HG02852 (cell line): ENCODE measurements around the gene CNRIP1.
A peak's percentile ranks its signal among the peaks of the same experiment; 100 is the strongest.
"Not testable (repeated sequence)": the region's sequence is repeated elsewhere in the genome, so short reads cannot be mapped to it uniquely, and the experiment has no call there.

ENCODE experiments used
- ATAC-seq: cut with Tn5 transposase; IDR thresholded peaks from one replicate; pipeline ENCODE4 v1.9.1; 2021; ENCODE audit warnings: mild to moderate bottlenecking, moderate library complexity; ENCODE audit not compliant: unreplicated experiment

CNRIP1 gene, protein sequence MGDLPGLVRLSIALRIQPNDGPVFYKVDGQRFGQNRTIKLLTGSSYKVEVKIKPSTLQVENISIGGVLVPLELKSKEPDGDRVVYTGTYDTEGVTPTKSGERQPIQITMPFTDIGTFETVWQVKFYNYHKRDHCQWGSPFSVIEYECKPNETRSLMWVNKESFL

DNA sequence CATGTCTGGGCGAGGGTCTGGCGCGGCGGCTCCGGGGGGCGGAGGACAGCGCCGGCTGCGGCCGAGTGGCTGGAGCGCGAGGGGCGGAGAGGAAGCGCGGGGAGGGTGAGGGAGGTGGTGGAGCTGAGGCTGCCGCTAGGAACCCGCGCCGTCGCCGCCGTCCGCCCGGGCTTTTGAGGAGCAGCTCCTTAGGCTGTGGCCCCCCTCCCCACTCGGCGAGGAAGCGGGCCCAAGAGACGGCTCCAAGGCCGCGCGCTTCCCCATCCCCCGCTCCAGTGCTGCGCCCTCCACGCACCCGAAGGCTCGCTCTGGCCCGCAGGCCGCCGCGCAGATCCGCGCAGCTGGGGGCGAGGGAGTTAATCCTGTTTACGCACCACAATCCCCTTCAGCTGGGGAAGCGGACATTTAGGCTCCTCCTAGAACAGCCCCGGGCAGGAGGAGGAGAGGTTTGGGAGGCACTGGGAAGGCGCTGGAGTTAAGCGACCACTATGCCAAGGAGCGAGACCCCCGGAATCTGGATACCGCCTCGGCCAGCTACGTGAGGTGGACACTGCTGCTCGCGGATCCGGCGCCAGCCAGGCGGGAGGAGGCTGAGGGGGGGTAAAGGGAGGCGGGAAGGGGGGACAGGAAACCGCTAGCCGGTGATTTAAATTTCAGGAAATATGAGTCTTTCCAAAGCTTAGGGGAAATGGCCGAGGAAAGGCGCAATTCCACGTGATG lies at the start of gene CNRIP1:
Gene CNRIP1 (minus strand): TSS at position 552 of the 720 bp plus-strand sequence. CDS start 549 bp downstream, at position 3.
- no peak for ATAC-seq

DNA sequence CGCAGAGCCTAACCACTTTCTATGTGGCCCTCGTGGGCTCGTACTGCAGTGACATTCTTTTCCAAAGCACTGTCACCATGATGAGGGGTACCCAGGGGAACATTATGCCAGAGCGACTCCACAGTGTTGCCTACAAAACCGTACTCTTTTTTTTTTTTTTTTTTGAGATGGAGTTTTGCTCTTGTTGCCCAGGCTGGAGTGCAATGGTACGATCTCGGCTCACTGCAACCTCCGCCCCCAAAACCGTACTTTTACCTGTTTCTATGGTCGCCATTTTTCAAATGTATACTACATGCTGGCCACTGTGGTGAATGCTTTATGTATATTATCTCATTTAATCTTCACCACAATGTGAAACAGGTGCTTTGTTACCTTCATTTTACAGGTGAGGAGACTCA lies 49.6 kb upstream of the CNRIP1 start:
- no peak for ATAC-seq

DNA sequence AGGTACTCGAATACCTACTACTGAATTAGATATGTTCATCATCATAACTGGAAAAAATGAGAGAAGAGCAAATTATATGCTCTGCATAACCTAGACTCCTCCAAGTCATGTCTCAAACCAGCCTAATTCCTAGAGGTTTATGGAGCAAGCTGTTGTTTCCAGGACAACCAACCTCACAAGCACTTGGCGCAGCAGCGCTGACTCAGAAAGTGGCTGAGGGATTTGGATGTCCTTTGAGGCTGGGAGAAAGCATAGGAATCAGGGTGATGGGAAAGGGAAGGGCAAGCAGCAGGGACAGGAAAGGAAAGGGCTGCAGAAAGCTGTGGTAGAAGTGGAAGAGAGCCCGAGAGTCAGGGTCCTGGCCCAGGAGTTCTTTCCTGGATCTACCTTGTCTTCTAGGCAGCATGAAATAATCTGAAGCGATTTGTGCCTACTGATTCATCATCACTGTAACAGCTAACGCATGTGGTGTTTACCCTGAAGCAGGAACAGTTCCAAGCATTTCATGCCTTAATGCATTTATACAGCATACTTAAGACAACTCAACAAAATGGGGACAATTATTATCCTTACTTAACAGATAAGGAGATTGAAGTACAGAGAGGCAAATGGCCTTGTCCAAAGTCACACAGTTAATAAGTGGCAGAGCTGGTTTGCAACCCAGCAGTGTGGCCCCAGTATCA lies 49.0 kb upstream of the CNRIP1 start:
- no peak for ATAC-seq

DNA sequence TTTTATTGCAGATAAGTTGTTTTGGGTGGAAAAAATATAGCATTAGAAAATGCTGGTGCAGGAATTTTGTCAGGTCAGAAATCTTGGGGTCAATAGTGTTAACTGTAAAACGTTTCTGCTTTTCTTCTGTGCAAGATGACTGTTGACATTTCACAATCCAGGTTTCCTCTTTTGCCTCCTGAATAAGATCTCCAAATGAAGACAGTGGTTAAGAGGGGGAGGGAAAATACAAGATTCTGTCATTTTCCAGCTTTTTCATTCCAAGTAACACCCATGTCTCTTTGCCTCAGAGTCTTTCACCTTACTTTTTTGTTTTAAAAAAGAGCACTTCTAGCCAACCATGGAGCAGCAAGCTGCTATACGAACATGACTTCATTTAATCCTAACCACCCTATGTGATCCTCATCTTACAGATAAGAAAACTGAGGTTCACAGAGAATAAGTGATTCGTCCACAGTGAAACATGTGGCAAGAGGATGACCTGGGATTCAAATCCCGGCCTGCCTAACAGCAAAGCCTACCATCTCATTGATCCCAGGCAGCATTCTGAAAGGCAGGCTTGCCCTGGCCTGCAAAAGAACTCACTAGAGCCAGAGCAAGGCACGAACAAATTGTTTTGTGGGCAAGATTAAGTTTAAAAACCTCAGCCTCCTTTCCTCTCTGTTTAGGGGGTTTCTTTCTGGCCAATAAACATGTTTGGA lies 48.4 kb upstream of the CNRIP1 start:
- no peak for ATAC-seq

DNA sequence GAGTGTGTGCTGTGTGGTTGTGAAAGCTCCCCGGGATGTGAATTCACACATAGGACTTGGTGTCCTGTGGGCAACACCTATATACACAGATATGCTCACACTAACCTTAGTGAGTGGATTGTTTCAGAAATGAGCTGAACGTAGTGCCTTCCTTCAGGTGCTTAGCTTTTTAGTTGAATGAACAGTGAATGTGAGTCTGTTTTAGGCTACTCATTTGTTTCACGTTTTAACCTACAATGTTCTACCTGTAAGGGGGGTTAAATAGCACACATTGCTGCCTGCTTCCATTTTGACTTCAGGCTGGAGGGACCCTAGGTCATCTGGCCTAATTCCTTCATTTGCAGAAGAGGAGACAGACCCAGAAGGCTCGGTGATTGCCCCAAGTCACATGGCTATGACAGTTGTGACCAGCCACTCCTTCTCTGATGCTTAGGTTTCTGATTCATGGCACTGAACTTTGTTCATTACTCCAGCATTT lies 46.4 kb upstream of the CNRIP1 start:
- ATAC-seq: peak; percentile 38

DNA sequence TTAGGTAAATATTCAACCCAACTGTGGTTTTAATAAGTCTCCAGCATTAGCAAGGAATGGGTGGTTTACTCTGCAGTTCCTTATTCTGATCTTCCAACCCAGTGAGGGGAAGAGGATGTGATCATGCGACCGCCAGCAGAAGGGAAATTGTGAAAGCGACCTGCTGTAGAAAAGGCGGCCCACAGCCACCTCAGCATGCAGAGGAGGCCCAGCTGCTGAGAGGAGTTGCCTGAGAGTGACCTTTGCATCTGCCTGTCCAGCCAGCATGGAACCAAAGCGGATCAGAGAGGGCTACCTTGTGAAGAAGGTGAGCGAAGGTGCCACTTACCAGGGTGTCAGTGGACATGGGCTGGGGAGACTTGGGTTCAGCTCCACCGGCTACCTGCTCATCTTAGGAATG lies 45.3 kb upstream of the CNRIP1 start, which contains the start of gene PLEK:
Gene PLEK (plus strand): TSS at position 196 of the 400 bp plus-strand sequence. CDS start 70 bp downstream, at position 266.
- ATAC-seq: peak; percentile 64

DNA sequence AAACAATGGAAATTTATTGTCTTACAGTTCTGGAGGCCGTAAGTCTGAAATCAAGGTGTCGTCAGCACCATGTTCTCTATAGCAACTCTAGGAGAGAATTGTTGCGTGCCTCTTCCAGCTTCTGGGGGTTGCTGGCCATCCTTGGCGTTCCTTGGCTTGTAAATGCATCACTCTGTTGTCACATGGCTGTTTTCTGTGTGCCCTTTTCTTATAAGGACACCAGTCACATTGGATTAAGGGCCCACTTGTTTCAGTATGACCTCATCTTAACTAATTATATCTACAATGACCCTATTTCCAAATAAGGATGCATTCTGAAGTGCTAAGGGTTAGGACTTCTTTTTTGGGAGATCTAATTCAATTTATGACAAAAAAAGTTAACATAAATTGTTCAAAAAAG lies 44.0 kb upstream of the CNRIP1 start:
- no peak for ATAC-seq

DNA sequence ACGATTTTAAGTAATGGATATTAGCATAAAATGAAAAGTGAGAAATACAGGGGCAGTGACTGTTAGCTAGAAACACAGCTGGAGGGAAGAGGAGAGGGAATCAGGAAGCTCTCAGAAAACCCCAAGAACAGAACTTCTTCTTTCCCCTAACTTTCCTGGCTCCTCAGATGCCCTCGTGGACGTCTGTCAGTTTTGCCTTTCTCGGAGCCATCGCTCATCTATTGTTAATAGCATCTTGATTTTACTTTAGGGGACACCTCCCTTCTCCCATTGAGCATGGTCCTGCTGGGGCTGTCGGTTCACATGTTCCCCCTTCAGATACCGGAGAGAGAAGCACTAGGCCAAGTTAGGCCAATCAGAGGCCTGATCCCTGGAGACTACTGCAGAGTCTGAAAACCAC lies 43.0 kb upstream of the CNRIP1 start:
- no peak for ATAC-seq

DNA sequence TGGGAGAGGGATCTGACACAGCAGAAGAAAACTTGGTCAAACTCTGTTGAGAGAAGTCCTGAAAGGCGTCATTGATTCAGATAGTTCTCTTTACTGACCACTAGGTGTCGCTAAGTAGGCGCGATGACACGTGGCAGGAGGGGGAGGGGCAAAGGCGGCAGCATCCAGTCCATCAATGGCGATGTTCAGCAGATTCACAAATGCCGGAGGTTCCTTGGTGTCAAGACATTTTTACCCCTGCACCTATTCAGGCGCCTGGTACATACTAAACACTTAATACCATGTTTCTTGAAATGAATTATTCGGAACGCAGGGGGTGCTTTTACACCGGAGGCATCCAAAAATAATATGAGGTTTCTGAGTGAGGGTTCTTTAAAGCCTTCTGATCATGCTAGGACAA lies 42.3 kb upstream of the CNRIP1 start:
- ATAC-seq: peak; percentile 49

DNA sequence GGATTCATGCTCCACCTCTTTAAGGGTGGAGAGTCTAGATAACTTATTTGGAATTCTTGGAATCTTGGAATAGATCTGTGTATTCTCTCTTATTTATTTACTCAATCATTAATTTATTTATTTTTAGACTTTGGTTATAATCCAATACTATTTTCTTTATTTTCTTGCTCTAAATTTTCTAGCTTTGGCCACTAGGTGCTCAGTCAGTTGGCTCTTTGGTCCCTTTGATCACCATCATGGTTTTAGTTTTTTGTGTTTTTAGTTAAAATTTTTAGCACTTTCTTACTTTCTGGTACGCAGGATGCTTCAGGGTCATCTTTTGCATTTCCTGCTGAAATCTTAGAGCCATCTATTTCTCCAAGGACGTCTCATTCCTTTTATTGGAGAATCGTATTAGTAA lies 40.1 kb upstream of the CNRIP1 start:
- no peak for ATAC-seq

DNA sequence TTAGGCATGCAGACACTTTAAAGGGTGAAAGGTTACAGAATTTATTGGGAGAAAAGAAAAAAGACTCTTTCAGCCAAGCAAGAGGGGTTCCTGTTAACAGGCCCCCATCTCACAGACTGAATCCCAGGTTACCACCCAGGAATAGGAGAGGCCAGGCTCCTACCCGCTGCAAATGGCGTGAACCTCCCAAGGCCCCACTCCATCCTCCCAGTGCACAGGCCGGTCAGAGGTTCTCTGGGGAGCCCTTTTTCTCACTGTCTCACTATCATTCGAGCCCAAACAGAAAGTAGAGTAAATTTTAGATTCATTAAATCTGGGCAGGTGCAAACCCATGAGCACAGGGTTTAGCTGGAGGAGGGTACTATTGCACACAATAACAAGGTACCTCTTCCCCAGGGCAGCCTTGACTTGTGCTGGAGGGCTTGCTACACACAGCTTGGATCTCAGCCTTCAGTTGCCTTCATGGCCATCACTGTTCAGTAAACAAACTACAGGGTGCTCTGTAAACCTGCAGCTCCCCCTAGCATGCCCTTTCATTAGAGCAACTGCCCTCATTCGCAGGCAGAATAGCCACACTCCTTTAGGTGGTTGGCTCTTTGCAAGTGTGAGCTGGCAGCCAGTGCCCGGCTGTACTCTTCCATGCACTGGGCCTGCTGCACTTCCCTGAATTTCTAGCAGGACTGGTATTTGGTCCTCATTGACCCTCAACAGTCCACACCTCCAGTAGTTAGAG lies 38.0 kb upstream of the CNRIP1 start:
- peak; percentile 46 for ATAC-seq

DNA sequence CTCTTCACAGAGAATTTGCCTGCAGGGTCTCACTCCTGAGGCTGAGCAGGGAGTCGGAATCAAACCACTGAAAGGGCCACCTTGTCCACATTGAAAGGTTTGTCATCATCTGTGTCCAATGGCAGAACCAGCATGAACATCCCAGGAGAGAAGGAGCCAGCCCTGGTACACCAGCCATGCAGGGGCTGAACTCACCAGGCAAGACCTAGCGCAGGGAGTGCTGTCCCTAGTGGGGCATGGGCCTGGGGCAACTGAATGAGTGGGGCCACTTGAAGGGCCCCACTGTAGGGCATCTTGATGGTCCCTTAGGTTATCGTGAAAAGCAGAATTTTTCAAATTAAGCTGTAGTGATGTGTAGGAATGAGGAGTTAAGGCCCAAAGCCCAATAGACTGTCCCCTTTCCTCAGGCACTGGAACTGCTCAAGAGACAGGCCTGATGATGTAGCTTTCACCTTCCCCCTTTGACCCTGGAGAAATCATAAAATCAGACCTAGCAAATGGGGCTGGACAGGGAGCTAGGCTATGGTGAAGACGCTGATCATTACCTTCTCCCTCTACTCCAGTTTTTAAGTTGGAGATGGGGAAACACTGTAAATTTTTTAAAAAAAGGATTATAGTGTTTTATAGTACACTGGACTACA lies 37.0 kb upstream of the CNRIP1 start:
- ATAC-seq: no peak

DNA sequence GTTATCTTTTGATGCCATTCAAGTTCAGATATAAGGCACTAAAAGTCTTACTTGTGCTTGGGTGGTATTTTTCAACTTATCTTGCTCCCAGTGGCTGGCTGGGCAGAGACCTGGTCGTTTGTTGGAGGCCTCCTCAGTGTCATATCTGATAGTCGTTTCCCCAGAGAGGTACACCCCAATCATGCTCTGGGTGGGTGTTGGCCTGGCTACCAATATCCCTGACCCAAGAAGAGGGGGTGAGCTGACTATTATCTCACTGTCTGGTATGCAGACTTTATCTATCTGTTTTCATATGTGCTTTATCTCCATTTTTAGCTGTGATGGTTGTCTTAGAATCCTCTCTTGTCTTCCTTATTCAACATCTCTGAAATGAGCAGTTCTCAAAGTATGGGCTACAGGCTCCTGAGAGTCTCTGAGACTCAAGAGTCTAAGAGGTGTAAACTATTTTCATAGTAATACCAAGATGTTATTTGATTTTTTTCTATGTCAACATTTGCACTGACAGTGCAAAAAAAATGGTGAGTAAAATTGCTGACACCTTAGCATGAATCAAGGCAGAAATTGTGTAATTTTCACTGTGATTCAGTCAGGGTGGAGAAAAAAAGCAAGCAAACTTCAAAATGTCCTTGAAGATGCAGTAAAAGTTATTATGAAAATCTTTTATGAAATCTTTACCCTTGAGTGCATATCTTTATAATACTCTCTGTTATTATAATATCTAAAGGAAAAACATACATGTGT lies 33.1 kb upstream of the CNRIP1 start:
- ATAC-seq: no peak

DNA sequence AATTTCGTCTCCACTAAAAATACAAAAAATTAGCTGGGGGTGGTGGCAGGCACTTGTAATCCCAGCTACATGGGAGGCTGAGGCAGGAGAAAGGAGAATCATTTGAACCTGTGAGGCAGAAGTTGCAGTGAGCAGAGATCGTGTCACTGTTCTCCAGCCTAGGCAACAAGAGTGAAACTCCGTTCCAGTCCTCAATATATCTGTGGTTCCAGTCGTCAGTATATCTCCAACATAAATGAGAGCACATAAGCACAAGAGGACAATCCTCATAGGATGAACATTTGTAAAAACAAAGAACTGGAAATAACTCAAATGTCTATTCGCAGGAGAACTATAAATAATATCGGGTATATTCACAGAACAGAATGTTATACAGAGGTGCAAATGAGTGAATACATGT lies 32.2 kb upstream of the CNRIP1 start:
- no peak for ATAC-seq

DNA sequence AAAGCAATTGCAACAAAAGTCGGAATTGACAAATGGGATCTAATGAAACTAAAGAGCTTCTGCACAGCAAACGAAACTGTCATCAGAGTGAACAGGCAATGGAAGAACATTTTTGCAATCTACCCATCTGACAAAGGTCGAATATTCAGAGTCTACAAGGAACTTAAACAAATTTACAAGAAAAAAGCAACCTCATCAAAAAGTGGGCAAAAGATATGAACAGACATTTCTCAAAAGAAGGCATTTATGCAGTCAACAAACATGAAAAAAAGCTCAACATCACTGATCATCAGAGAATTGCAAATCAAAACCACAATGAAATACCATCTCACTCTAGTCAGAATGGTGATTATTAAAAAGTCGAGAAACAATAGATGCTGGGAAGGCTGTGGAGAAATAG lies 29.3 kb upstream of the CNRIP1 start:
- not testable (repeated sequence) for ATAC-seq

DNA sequence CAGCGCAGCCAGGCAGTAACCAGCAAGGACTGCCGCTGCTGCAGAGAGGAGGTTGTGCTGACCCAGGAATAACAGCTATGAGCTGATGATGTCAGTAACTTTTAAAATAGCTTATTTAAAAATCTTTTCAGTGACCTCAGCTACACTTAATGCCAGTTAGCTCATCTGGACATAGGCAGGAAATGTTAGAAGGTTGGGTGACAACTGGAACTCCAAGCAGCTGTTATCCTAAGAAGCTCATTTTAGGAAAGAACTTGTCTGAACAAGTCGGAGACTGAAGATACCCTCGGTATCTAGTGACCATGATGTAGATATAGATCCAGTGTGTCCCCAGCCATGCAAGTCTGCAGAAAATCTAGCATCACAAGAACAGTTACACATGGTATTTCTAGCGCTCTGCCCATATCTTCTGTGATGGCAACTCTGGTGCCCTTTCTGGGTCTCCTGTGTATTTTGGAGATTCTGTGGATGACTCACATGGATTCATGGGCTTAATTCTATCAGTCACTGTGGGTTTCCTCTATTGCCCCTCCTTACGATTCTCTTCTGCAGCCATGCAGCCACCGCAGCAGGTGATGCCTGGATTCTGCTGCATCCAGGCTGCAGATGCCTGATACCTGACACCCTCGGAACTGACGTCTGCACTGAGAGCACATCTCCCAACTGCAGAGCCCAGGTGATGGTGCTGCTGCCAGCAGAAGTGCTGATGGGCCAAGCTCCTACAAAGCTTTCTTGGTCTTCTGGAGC lies 25.6 kb upstream of the CNRIP1 start:
- no peak for ATAC-seq

DNA sequence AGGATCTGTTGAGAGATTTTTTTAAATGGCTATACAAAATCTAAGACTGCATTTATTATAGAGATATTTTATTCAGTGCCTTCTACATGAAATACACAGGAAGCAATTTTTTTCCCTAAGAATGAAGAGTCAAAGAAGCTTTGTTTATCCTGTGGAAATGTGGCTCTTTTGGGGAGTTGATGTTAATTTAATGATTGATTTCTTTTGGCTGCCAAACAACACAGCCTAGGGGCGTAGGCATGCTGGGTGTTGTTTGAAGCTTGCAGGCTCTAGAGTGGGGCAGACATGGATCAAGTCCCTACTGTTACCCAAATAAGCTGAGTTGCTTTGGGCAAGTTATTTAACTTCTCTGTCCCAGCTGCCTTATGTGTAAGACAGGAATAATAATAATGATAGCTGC lies 24.3 kb upstream of the CNRIP1 start:
- no peak for ATAC-seq

DNA sequence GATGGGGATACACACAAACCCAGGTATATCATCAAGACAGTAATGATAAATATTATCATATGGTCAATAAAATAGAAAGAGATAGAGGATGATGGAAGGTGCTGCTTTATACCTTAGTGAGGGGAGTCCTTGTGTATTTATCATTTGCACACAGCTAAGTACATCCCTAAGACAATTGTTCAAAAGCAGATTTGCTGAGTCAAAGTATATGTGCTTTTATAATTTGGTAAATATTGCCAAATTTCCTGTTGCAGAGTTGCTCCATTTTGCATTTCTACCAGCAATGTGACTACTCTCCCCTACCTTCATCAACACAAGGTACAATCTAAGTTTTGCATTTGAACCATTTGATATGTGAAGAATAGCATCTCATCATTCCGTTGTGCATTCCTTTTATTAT lies 22.7 kb upstream of the CNRIP1 start:
- no peak for ATAC-seq

DNA sequence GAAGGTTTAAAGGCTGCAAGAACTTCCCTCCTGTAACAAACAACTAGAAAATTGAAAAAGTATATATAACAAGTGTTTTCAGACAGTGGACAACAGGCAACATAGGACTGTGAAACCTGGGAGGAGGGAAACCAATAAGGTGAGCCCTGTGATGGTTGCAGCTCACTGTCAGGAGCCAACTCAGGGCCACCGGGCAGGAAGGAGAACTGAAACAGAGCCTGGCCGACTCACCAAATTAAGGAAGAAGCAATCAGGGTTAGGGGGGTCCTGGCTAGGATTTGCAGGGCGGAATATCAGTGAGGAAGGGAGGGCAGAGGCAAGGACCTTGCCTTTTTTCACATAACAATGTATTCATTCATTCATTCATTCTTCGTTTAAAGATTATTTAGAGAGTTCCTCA lies 21.8 kb upstream of the CNRIP1 start:
- no peak for ATAC-seq
